NT2/D1 (cell line): ENCODE measurements around the gene TPRA1.

Source experiments
- DNase-seq: peaks from one replicate; pipeline ENCODE4 v3.0.0-alpha.2; 2011; ENCODE audit warnings: low read depth, low spot score
- H3K27me3 ChIP-seq: 2 replicates; pipeline ENCODE4 v1.6.0; 2011; ENCODE audit warnings: mild to moderate bottlenecking; ENCODE audit not compliant: insufficient read length, insufficient read depth
- H3K36me3 ChIP-seq: 2 replicates; pipeline ENCODE4 v1.6.1; 2011; ENCODE audit warnings: mild to moderate bottlenecking, low read length, mixed read lengths; ENCODE audit not compliant: insufficient read depth, insufficient read length
- H3K4me1 ChIP-seq: 2 replicates; pipeline ENCODE4 v1.5.1; 2011; ENCODE audit not compliant: insufficient read depth, insufficient read length
- H3K4me3 ChIP-seq: 2 replicates; pipeline ENCODE4 v1.5.1; 2011; ENCODE audit warnings: low read depth; ENCODE audit not compliant: insufficient read length
- H3K9ac ChIP-seq: 2 replicates; pipeline ENCODE4 v1.6.0; 2011; ENCODE audit warnings: low read depth; ENCODE audit not compliant: insufficient read length
- H3K9me3 ChIP-seq: 2 replicates; pipeline ENCODE4 v1.5.1; 2011; ENCODE audit warnings: mild to moderate bottlenecking, low read length; ENCODE audit not compliant: insufficient read depth
- SUZ12 ChIP-seq: IDR thresholded peaks from 2 replicates; pipeline ENCODE4 v1.6.1; 2011; ENCODE audit not compliant: insufficient read length, insufficient read depth; ENCODE audit errors: extremely low read depth
- YY1 ChIP-seq: IDR thresholded peaks from 2 replicates; pipeline ENCODE4 v1.6.1; 2011; ENCODE audit not compliant: insufficient read length, insufficient read depth
- ZNF274 ChIP-seq: IDR thresholded peaks from 2 replicates; pipeline ENCODE4 v1.6.1; 2011; ENCODE audit warnings: mild to moderate bottlenecking, low read depth, low read length

TPRA1 gene

GRCh38 chr3:127541320-127541719, 49.2 kb downstream of the TPRA1 start:
- H3K9me3 ChIP-seq = no peaks in the 10 kb centered on the region
- no peaks in the 10 kb centered on the region for H3K36me3 ChIP-seq
- no peak for DNase-seq
- H3K9ac ChIP-seq = no peak overlapping the region
- no peak overlapping the region for H3K4me3 ChIP-seq
- TF ChIP-seq SUZ12 (no peak), YY1 (no peak), ZNF274 (no peak)
- peaks cover 20% of the 10 kb centered on the region for H3K4me1 ChIP-seq
- peaks cover 6% of the 10 kb centered on the region for H3K27me3 ChIP-seq

GRCh38 chr3:127539366-127540060, 51.0 kb downstream of the TPRA1 start:
- H3K9me3 ChIP-seq = no peaks in the 10 kb centered on the region
- H3K4me1 ChIP-seq = peaks cover 16% of the 10 kb centered on the region
- TF ChIP-seq ZNF274 (no peak), SUZ12 (no peak), YY1 (no peak)
- no peak overlapping the region for H3K9ac ChIP-seq
- peaks cover 6% of the 10 kb centered on the region for H3K27me3 ChIP-seq
- H3K4me3 ChIP-seq = no peak overlapping the region
- no peak for DNase-seq
- no peaks in the 10 kb centered on the region for H3K36me3 ChIP-seq

DNA sequence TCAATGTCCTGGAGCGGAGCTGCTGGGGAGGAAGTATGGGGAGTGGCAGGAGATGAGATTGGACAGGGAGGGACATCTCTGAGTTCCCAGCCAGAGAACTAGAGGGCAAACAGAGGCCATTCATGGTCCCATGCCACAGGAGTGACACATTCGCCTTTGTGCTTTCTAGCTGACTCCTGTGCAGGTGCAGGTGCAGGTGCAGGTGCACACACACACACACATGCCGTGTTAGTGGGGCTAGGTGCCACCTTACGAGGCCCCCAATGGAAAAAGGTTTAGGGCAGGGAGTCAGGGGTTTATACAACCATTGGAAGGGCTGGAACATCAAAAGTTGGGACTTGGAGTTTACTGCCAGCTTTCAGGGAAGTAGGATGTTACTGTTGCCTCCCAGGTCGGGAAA, 52.0 kb downstream of the TPRA1 start:
- no peak for DNase-seq
- H3K9me3 ChIP-seq = no peaks in the 10 kb centered on the region
- peaks cover 16% of the 10 kb centered on the region for H3K4me1 ChIP-seq
- no peak overlapping the region for H3K9ac ChIP-seq
- H3K4me3 ChIP-seq = no peak overlapping the region
- TF ChIP-seq SUZ12 (no peak), YY1 (no peak), ZNF274 (no peak)
- peaks cover 1% of the 10 kb centered on the region for H3K27me3 ChIP-seq
- H3K36me3 ChIP-seq = no peaks in the 10 kb centered on the region

GRCh38 chr3:127536830-127537812, 53.4 kb downstream of the TPRA1 start:
- Histone ChIP-seq H3K36me3 (no peaks in the 10 kb centered on the region), H3K27me3 (no peaks in the 10 kb centered on the region), H3K4me1 (peaks cover 16% of the 10 kb centered on the region), H3K9me3 (no peaks in the 10 kb centered on the region), H3K4me3 (no peak overlapping the region), H3K9ac (peak overlapping the region; percentile 8)
- DNase-seq = peak; percentile 77
- TF ChIP-seq YY1 (no peak), SUZ12 (no peak), ZNF274 (no peak)

DNA sequence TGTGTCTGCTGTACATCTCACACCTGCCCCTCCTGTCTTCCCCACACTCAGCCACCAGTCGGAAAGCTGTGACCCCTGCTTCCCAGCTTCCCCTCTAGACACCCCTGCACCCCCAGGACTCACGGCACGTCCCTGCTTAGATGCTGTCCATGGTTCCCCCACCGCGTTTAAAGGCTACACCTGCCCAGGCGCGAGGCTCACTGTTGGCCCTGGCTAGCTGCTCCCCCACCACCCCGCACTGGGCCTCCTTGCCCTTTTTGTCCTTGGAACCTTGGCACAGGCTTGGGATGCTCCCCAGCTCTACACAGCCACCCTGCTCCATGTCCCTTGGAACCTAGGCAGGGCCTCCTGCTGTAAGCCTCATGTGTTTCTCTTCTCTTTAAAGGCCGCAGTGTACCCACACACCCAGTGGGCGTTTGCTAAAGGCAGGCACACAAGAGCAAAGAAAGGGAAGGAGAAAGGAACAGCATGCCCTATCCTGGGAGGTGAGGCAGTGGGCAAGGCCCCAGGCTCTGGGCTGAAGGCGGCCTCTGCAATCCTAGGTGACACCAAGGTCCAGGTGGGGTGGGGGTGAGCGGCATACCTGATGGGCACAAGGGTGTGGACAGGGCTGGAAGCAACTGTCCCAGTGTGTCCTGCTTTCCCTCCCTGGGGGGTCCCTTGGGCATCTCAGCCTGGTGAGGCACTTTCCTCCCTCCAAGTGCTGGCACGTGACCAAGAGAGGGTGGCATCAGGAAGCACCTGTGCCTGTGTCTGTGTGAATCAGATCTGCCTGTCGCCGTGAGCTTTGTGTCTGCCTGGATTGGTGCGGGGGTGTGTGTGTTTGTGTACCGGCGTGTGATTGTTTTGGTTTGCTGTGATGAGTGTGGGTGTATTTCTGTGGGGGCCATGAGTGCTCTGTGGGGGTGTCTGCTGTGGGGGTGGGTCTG, 54.4 kb downstream of the TPRA1 start:
- no peaks in the 10 kb centered on the region for H3K9me3 ChIP-seq
- peak overlapping the region; percentile 8 for H3K9ac ChIP-seq
- H3K36me3 ChIP-seq = no peaks in the 10 kb centered on the region
- H3K4me1 ChIP-seq = peaks cover 16% of the 10 kb centered on the region
- no peak for TF ChIP-seq YY1
- TF ChIP-seq SUZ12 = no peak
- no peak for TF ChIP-seq ZNF274
- DNase-seq = no peak
- H3K4me3 ChIP-seq = no peak overlapping the region
- no peaks in the 10 kb centered on the region for H3K27me3 ChIP-seq

- H3K4me1 ChIP-seq = peaks cover 16% of the 10 kb centered on the region
- no peak overlapping the region for H3K9ac ChIP-seq
- DNase-seq = no peak
- no peak for TF ChIP-seq SUZ12
- H3K36me3 ChIP-seq = no peaks in the 10 kb centered on the region
- no peaks in the 10 kb centered on the region for H3K9me3 ChIP-seq
- no peaks in the 10 kb centered on the region for H3K27me3 ChIP-seq
- H3K4me3 ChIP-seq = no peak overlapping the region
Observed at GRCh38 chr3:127535106-127535785, 55.3 kb downstream of the TPRA1 start.
